ENCODE results near the gene CCNY. TPM values are rescaled to one million over a fixed set of nuclear protein-coding genes. Genes with fewer than 3 reads are reported as not detected.

Gene CCNY
- total and polyA plus RNA-seq, 5 donors = 27.7 to 72.1 (median 64.3) TPM

GRCh38 chr10:35470925-35471315 is 134.6 kb downstream of the CCNY start:
- intact Hi-C loops (cut with DNase I) = no loop called here
- ATAC-seq = no peak
- H3K4me3 ChIP-seq (ENCODE audit: low read length) = no peak overlapping the region
- peaks cover 22% of the 10 kb centered on the region for H3K4me1 ChIP-seq (ENCODE audit: control insufficient read depth, insufficient read depth, low read length)
- H3K27ac ChIP-seq (ENCODE audit: low read length) = no peak overlapping the region
- 73% methylated on average over 5 of the region's 5 CpGs for whole genome bisulfite sequencing
- no peak for DNase-seq
- no peaks in the 10 kb centered on the region for H3K9me3 ChIP-seq (ENCODE audit: control insufficient read depth, low read length)
- H3K27me3 ChIP-seq (ENCODE audit: control insufficient read depth, insufficient read depth) = no peaks in the 10 kb centered on the region

GRCh38 chr10:35471435-35471834 is 135.1 kb downstream of the CCNY start:
- ATAC-seq (no peak), DNase-seq (no peak)
- no peaks in the 10 kb centered on the region for H3K27me3 ChIP-seq (ENCODE audit: control insufficient read depth, insufficient read depth)
- no peak overlapping the region for H3K27ac ChIP-seq (ENCODE audit: low read length)
- 37% methylated on average over 3 of the region's 3 CpGs for WGBS
- H3K4me3 ChIP-seq (ENCODE audit: low read length) = no peak overlapping the region
- peaks cover 17% of the 10 kb centered on the region for H3K4me1 ChIP-seq (ENCODE audit: control insufficient read depth, insufficient read depth, low read length)
- intact Hi-C loops (cut with DNase I) = no loop called here
- no peaks in the 10 kb centered on the region for H3K9me3 ChIP-seq (ENCODE audit: control insufficient read depth, low read length)

- no peak for DNase-seq
- H3K4me1 ChIP-seq (ENCODE audit: control insufficient read depth, insufficient read depth, low read length) = no peaks in the 10 kb centered on the region
- H3K27me3 ChIP-seq (ENCODE audit: control insufficient read depth, insufficient read depth) = no peaks in the 10 kb centered on the region
- intact Hi-C loops (cut with DNase I) = no loop called here
- H3K4me3 ChIP-seq (ENCODE audit: low read length) = no peak overlapping the region
- no peak overlapping the region for H3K27ac ChIP-seq (ENCODE audit: low read length)
- H3K9me3 ChIP-seq (ENCODE audit: control insufficient read depth, low read length) = no peaks in the 10 kb centered on the region
- WGBS = 94% methylated on average over 9 of the region's 9 CpGs
- peak in 1 of 2 donors; percentile 25 for ATAC-seq
Observed at GRCh38 chr10:35480142-35480541, 143.8 kb downstream of the CCNY start.

- DNase-seq (no peak), ATAC-seq (no peak)
- intact Hi-C loops (cut with DNase I) = no loop called here
- Histone ChIP-seq H3K9me3 (ENCODE audit: control insufficient read depth, low read length) (no peaks in the 10 kb centered on the region), H3K27ac (ENCODE audit: low read length) (no peak overlapping the region), H3K4me3 (ENCODE audit: low read length) (no peak overlapping the region), H3K27me3 (ENCODE audit: control insufficient read depth, insufficient read depth) (no peaks in the 10 kb centered on the region), H3K4me1 (ENCODE audit: control insufficient read depth, insufficient read depth, low read length) (no peaks in the 10 kb centered on the region)
- 82% methylated on average over 2 of the region's 2 CpGs for WGBS
Observed at GRCh38 chr10:35481413-35481812, 145.1 kb downstream of the CCNY start.

- WGBS = 61% methylated on average over 5 of the region's 5 CpGs
- DNase-seq = no peak
- Histone ChIP-seq H3K9me3 (ENCODE audit: control insufficient read depth, low read length) (no peaks in the 10 kb centered on the region), H3K27ac (ENCODE audit: low read length) (no peak overlapping the region), H3K27me3 (ENCODE audit: control insufficient read depth, insufficient read depth) (no peaks in the 10 kb centered on the region), H3K4me1 (ENCODE audit: control insufficient read depth, insufficient read depth, low read length) (peaks cover 6% of the 10 kb centered on the region), H3K4me3 (ENCODE audit: low read length) (no peak overlapping the region)
- intact Hi-C loops (cut with DNase I) = no loop called here
- ATAC-seq = peak; percentile 16 to 26
Observed at GRCh38 chr10:35486297-35486990, 150.1 kb downstream of the CCNY start.

- no peak for ATAC-seq
- intact Hi-C loops (cut with DNase I) = no loop called here
- Histone ChIP-seq H3K4me3 (ENCODE audit: low read length) (no peak overlapping the region), H3K9me3 (ENCODE audit: control insufficient read depth, low read length) (no peaks in the 10 kb centered on the region), H3K4me1 (ENCODE audit: control insufficient read depth, insufficient read depth, low read length) (peaks cover 6% of the 10 kb centered on the region), H3K27me3 (ENCODE audit: control insufficient read depth, insufficient read depth) (no peaks in the 10 kb centered on the region), H3K27ac (ENCODE audit: low read length) (no peak overlapping the region)
- no peak for DNase-seq
- 58% methylated on average over 5 of the region's 5 CpGs for WGBS
Observed at GRCh38 chr10:35487336-35488034, 151.2 kb downstream of the CCNY start.

GRCh38 chr10:35488228-35488627 is 151.9 kb downstream of the CCNY start:
- no peak for ATAC-seq

GRCh38 chr10:35492386-35493195 is 156.3 kb downstream of the CCNY start:
- H3K4me3 ChIP-seq (ENCODE audit: low read length) = no peak overlapping the region
- H3K9me3 ChIP-seq (ENCODE audit: control insufficient read depth, low read length) = no peaks in the 10 kb centered on the region
- ATAC-seq (no peak), DNase-seq (no peak)
- 87% methylated on average over 10 of the region's 10 CpGs for WGBS
- no peaks in the 10 kb centered on the region for H3K27me3 ChIP-seq (ENCODE audit: control insufficient read depth, insufficient read depth)
- H3K27ac ChIP-seq (ENCODE audit: low read length) = no peak overlapping the region
- peaks cover 4% of the 10 kb centered on the region for H3K4me1 ChIP-seq (ENCODE audit: control insufficient read depth, insufficient read depth, low read length)
- intact Hi-C loops (cut with DNase I) = no loop called here

More at GRCh38 chr10:35488228-35488627, 151.9 kb downstream of the CCNY start:
- 73% methylated on average over 9 of the region's 9 CpGs for WGBS
- intact Hi-C loops (cut with DNase I) = no loop called here
- H3K9me3 ChIP-seq (ENCODE audit: control insufficient read depth, low read length) = no peaks in the 10 kb centered on the region
- H3K4me1 ChIP-seq (ENCODE audit: control insufficient read depth, insufficient read depth, low read length) = peaks cover 6% of the 10 kb centered on the region
- H3K27me3 ChIP-seq (ENCODE audit: control insufficient read depth, insufficient read depth) = no peaks in the 10 kb centered on the region
- DNase-seq = no peak
- no peak overlapping the region for H3K27ac ChIP-seq (ENCODE audit: low read length)
- no peak overlapping the region for H3K4me3 ChIP-seq (ENCODE audit: low read length)

GRCh38 chr10:35493196-35494118 is 157.1 kb downstream of the CCNY start:
- Histone ChIP-seq H3K27me3 (ENCODE audit: control insufficient read depth, insufficient read depth) (no peaks in the 10 kb centered on the region), H3K9me3 (ENCODE audit: control insufficient read depth, low read length) (no peaks in the 10 kb centered on the region), H3K4me3 (ENCODE audit: low read length) (no peak overlapping the region), H3K27ac (ENCODE audit: low read length) (no peak overlapping the region), H3K4me1 (ENCODE audit: control insufficient read depth, insufficient read depth, low read length) (peaks cover 2% of the 10 kb centered on the region)
- DNase-seq = no peak
- WGBS = 77% methylated on average over 9 of the region's 9 CpGs
- peak; percentile 50 to 75 for ATAC-seq
- intact Hi-C loops (cut with DNase I) = no loop called here

- Histone ChIP-seq H3K4me1 (ENCODE audit: control insufficient read depth, insufficient read depth, low read length) (peaks cover 2% of the 10 kb centered on the region), H3K27me3 (ENCODE audit: control insufficient read depth, insufficient read depth) (no peaks in the 10 kb centered on the region), H3K4me3 (ENCODE audit: low read length) (no peak overlapping the region), H3K27ac (ENCODE audit: low read length) (no peak overlapping the region), H3K9me3 (ENCODE audit: control insufficient read depth, low read length) (no peaks in the 10 kb centered on the region)
- DNase-seq (no peak), ATAC-seq (peak; percentile 15 to 66)
- intact Hi-C loops (cut with DNase I) = no loop called here
- WGBS = 42% methylated on average over 5 of the region's 5 CpGs
Observed at GRCh38 chr10:35495521-35496119, 159.3 kb downstream of the CCNY start.
